ENCODE results near the gene ARID1B.

The ARID1B gene

GRCh38 chr6:156879591-156879990 is 102.4 kb downstream of the ARID1B start:
- Histone ChIP-seq H3K27ac (no peak overlapping the region), H3K4me1 (ENCODE audit: control insufficient read depth in 1 of 2, insufficient read depth in 1 of 2, low read depth in 1 of 2, low read length in 1 of 2) (peaks cover 7 to 30% of the 10 kb centered on the region in 2 experiments), H3K27me3 (no peaks in the 10 kb centered on the region), H3K4me3 (ENCODE audit: low read depth in 1 of 2, low read length in 1 of 2) (no peak overlapping the region), H3K9me3 (no peaks in the 10 kb centered on the region), H3K36me3 (no peaks in the 10 kb centered on the region)
- TF ChIP-seq, protein P1, sequence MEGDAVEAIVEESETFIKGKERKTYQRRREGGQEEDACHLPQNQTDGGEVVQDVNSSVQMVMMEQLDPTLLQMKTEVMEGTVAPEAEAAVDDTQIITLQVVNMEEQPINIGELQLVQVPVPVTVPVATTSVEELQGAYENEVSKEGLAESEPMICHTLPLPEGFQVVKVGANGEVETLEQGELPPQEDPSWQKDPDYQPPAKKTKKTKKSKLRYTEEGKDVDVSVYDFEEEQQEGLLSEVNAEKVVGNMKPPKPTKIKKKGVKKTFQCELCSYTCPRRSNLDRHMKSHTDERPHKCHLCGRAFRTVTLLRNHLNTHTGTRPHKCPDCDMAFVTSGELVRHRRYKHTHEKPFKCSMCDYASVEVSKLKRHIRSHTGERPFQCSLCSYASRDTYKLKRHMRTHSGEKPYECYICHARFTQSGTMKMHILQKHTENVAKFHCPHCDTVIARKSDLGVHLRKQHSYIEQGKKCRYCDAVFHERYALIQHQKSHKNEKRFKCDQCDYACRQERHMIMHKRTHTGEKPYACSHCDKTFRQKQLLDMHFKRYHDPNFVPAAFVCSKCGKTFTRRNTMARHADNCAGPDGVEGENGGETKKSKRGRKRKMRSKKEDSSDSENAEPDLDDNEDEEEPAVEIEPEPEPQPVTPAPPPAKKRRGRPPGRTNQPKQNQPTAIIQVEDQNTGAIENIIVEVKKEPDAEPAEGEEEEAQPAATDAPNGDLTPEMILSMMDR (IDR thresholded peaks at IDR 0.05), result no peak

DNA sequence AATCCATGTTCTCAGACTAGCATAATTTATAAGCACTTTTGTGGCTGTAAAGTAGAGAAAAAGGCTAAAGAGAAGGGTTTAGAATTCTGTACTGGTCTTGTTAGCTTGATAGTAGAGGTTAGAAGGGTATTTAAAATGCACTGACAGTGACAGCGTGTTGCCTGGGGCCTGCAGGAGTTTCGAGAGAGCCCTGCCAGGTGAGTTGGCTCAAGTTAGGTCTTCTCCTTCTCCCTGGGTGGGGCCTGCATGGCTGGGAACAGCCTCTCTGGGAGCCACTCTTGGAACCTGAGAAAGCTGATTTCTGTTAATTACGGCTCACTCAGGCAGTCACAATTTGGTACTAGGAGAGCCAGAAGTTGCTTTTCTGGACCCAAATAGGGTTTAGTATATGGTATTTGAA is 103.7 kb downstream of the ARID1B start:
- Histone ChIP-seq H3K27ac (no peak overlapping the region), H3K27me3 (no peaks in the 10 kb centered on the region), H3K9me3 (no peaks in the 10 kb centered on the region), H3K4me3 (ENCODE audit: low read depth in 1 of 2, low read length in 1 of 2) (no peak overlapping the region), H3K36me3 (no peaks in the 10 kb centered on the region), H3K4me1 (ENCODE audit: control insufficient read depth in 1 of 2, insufficient read depth in 1 of 2, low read depth in 1 of 2, low read length in 1 of 2) (peaks cover 7 to 19% of the 10 kb centered on the region in 2 experiments)
- TF ChIP-seq, protein P1 (IDR thresholded peaks at IDR 0.05), result no peak

DNA sequence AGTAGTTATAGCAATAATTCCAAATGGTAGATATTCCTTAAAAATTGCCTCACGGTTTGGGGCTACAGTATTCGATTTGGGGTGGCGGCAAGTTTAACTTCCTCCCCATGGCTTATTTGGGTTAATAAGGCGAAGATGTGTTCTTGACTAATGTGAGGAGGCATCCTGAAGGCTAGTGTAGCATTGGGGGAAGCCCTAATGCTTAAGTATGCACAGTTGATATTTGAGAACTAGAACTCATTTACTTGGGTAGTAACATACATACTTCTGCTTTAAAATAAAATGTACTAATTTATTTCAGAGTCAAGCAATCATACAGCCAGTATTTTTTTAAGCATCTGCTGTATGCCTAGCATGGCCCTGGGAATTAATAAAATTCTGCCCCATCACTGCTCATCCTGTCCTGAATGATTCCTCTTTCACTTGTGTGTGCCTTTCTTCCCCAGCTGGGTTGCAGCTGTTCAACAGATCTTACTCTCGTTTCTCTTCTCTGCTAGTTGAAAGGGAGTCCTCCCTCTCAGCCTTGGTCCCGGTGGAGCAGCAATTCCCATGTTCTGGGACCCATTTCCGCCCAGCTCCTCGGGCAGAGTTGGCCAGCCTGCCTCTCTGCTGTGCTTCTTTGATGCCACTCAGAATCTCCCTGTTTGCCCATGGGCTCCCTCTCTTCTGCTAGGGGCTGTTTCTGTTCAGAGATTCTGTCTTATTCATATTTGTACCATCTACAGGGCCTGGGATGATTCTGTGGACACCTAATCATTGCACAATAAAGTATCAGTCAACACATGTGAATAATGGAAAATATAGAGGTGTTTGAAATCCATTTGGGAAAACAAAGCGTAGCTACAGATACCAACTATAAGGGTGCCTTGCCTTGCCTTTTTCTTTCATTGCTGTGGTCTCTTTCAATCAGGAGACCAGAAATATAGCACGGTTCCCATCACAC is 104.8 kb downstream of the ARID1B start:
- H3K27ac ChIP-seq, result no peak overlapping the region
- H3K4me3 ChIP-seq (ENCODE audit: low read depth in 1 of 2, low read length in 1 of 2), result no peak overlapping the region
- H3K9me3 ChIP-seq, result no peaks in the 10 kb centered on the region
- no peaks in the 10 kb centered on the region for H3K27me3 ChIP-seq
- TF ChIP-seq, protein P1 (IDR thresholded peaks at IDR 0.05), result no peak
- H3K4me1 ChIP-seq (ENCODE audit: control insufficient read depth in 1 of 2, insufficient read depth in 1 of 2, low read depth in 1 of 2, low read length in 1 of 2), result peaks cover 7 to 27% of the 10 kb centered on the region in 2 experiments
- H3K36me3 ChIP-seq, result no peaks in the 10 kb centered on the region

- H3K4me1 ChIP-seq (ENCODE audit: control insufficient read depth in 1 of 2, insufficient read depth in 1 of 2, low read depth in 1 of 2, low read length in 1 of 2), result peaks cover 4 to 22% of the 10 kb centered on the region in 2 experiments
These were observed 106.5 kb downstream of the ARID1B start for GRCh38 chr6:156883497-156884252.

DNA sequence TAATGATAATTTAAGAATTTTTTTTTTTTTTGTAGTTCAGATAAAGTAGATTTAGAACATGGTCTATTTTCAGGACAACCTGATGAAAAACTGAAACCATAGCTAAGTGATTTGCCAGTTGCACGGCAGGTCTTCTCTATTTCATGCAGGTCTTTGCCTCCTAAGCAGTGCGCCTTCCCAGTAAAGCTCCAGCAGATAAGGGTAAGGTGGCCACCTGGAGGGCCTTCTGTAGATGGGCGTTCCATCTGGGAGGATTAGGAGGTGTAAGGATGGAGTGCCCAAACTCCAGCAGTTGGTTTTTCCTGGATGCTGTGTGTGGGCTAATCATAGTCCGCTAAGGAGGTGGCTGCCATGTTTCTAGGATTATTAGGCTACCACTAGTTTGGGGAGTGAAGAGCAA is 107.1 kb downstream of the ARID1B start:
- H3K9me3 ChIP-seq, result no peaks in the 10 kb centered on the region

More at GRCh38 chr6:156883497-156884252, 106.5 kb downstream of the ARID1B start:
- Histone ChIP-seq H3K9me3 (no peaks in the 10 kb centered on the region), H3K4me3 (ENCODE audit: low read depth in 1 of 2, low read length in 1 of 2) (no peak overlapping the region), H3K36me3 (no peaks in the 10 kb centered on the region), H3K27ac (peak overlapping the region; percentile 26), H3K27me3 (no peaks in the 10 kb centered on the region)
- TF ChIP-seq, protein P1 (IDR thresholded peaks at IDR 0.05), result no peak

More for the DNA sequence above, 107.1 kb downstream of the ARID1B start:
- H3K4me3 ChIP-seq (ENCODE audit: low read depth in 1 of 2, low read length in 1 of 2), result no peak overlapping the region
- H3K27me3 ChIP-seq, result no peaks in the 10 kb centered on the region
- no peak overlapping the region for H3K27ac ChIP-seq
- H3K4me1 ChIP-seq (ENCODE audit: control insufficient read depth in 1 of 2, insufficient read depth in 1 of 2, low read depth in 1 of 2, low read length in 1 of 2), result peaks cover 0 to 16% of the 10 kb centered on the region in 2 experiments
- H3K36me3 ChIP-seq, result no peaks in the 10 kb centered on the region
- TF ChIP-seq, protein P1 (IDR thresholded peaks at IDR 0.05), result no peak

All from neutrophil (primary cell).